ENCODE results near the gene DCAF11.

GRCh38 chr14:24098229-24098926 lies 16.2 kb upstream of the DCAF11 start:
- no peak for TF ChIP-seq EZH2phosphoT487 (IDR thresholded peaks at IDR 0.05; ENCODE audit: insufficient read depth, low read depth)
- TF ChIP-seq EZH2 (IDR thresholded peaks at IDR 0.05; ENCODE audit: insufficient read depth, poor library complexity, severe bottlenecking), result no peak

Data from GM23248 (cell line).